ENCODE data around the gene TIMM17A.
A peak's percentile ranks its signal among the peaks of the same experiment; 100 is the strongest.

TIMM17A gene

GRCh38 chr1:201941420-201942128 is 13.7 kb upstream of the TIMM17A start:
- TF ChIP-seq CTCF (IDR thresholded peaks at IDR 0.05; ENCODE audit: low read depth, low read length): no peak
- H3K4me3 ChIP-seq (ENCODE audit: low read depth, low read length): peak overlapping the region; percentile 6

- TF ChIP-seq CTCF (IDR thresholded peaks at IDR 0.05; ENCODE audit: low read depth, low read length): no peak
Observed at GRCh38 chr1:201942129-201942495, 13.2 kb upstream of the TIMM17A start.

GRCh38 chr1:201944002-201944401 is 11.3 kb upstream of the TIMM17A start:
- H3K4me3 ChIP-seq (ENCODE audit: low read depth, low read length): peak overlapping the region; percentile 73
- no peak for TF ChIP-seq CTCF (IDR thresholded peaks at IDR 0.05; ENCODE audit: low read depth, low read length)

More at GRCh38 chr1:201942129-201942495, 13.2 kb upstream of the TIMM17A start:
- no peak overlapping the region; the same call in 1 of the 2 replicates for H3K4me3 ChIP-seq (ENCODE audit: low read depth, low read length)

- H3K4me3 ChIP-seq (ENCODE audit: low read depth, low read length): peak overlapping the region; percentile 73
- TF ChIP-seq CTCF (IDR thresholded peaks at IDR 0.05; ENCODE audit: low read depth, low read length): no peak
Observed at GRCh38 chr1:201944639-201945038, 10.7 kb upstream of the TIMM17A start.

- peak overlapping the region; percentile 73 for H3K4me3 ChIP-seq (ENCODE audit: low read depth, low read length)
- TF ChIP-seq CTCF (IDR thresholded peaks at IDR 0.05; ENCODE audit: low read depth, low read length): peak; percentile 50
Observed at GRCh38 chr1:201945157-201945556, 10.1 kb upstream of the TIMM17A start.

GRCh38 chr1:201945863-201946223 is 9.5 kb upstream of the TIMM17A start:
- H3K4me3 ChIP-seq (ENCODE audit: low read depth, low read length): peak overlapping the region; percentile 73
- TF ChIP-seq CTCF (IDR thresholded peaks at IDR 0.05; ENCODE audit: low read depth, low read length): no peak

GRCh38 chr1:201946224-201946908 is 8.9 kb upstream of the TIMM17A start, which contains the start of gene LMOD1:
Gene LMOD1, minus strand, starts transcription at chr1:201946548. Its CDS starts 208 bp downstream, at chr1:201946340.
- peak within 1 kb of the TSS; percentile 73 for H3K4me3 ChIP-seq (ENCODE audit: low read depth, low read length)
- TF ChIP-seq CTCF (IDR thresholded peaks at IDR 0.05; ENCODE audit: low read depth, low read length): no peak
